Measurements from ENCODE around the gene SLC39A11. TPM values are rescaled to one million over a fixed set of nuclear protein-coding genes. Genes with fewer than 3 reads are reported as not detected.

SLC39A11 gene
- total RNA-seq, 1 experiment from 2014 or later, result 18.6 TPM

DNA sequence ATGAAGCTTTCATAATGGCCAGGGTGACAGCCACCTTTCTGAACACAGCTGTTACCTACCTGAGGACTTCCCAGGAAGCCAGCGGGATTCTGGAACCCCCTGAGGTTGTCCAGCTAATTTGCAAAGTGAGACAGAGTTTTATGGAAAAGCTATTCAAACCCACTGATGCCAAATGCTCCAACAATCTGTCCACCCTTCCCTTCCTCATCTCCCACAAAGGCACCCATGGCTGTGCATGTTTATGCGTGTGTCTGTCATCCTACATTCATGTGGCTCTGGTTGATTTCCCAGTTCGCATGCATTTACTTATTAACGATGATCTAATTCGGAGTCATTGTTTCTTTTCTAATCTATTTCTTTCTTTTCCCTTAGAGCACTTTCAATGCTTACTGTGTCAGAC, 217.1 kb downstream of the SLC39A11 start:
- TF ChIP-seq CTCF (conservative IDR thresholded peaks at IDR 0.05; ENCODE audit: low read depth, low read length), result no peak
- TF ChIP-seq EZH2 (IDR thresholded peaks at IDR 0.05; ENCODE audit: borderline replicate concordance, low read depth, low read length, poor library complexity, severe bottlenecking), result no peak
- no peak overlapping the region for H3K27ac ChIP-seq (ENCODE audit: low read depth, low read length, poor library complexity, severe bottlenecking)
- DNase-seq (ENCODE audit: low spot score), result no peak
- BruUV-seq (replicated peaks), result no TSS peak
- H3K4me1 ChIP-seq (ENCODE audit: insufficient read depth, low read length, poor library complexity, severe bottlenecking), result no peaks in the 10 kb centered on the region
- H3K4me3 ChIP-seq (ENCODE audit: low read depth, low read length, poor library complexity, severe bottlenecking), result no peak overlapping the region
- no peaks in the 10 kb centered on the region for H3K27me3 ChIP-seq (replicated peaks; ENCODE audit: insufficient read depth, low read depth, low read length, poor library complexity)
- peaks cover 35% of the 10 kb centered on the region for H3K9me3 ChIP-seq (ENCODE audit: low read depth, low read length, poor library complexity, severe bottlenecking)
- POLR2A ChIA-PET (ENCODE audit: low non-redundant PET), result no interaction called here
- CTCF ChIA-PET, result no interaction called here
- intact Hi-C loops (cut with micrococcal nuclease; ENCODE audit: unreplicated experiment), result no loop called here
- no peaks in the 10 kb centered on the region for H3K36me3 ChIP-seq (ENCODE audit: insufficient read depth, low read length, poor library complexity, severe bottlenecking)

GRCh38 chr17:72872396-72872795, 220.1 kb downstream of the SLC39A11 start:
- no peak overlapping the region for H3K27ac ChIP-seq (ENCODE audit: low read depth, low read length, poor library complexity, severe bottlenecking)
- no peaks in the 10 kb centered on the region for H3K4me1 ChIP-seq (ENCODE audit: insufficient read depth, low read length, poor library complexity, severe bottlenecking)
- POLR2A ChIA-PET (ENCODE audit: low non-redundant PET), result no interaction called here
- no peak overlapping the region for H3K4me3 ChIP-seq (ENCODE audit: low read depth, low read length, poor library complexity, severe bottlenecking)
- H3K36me3 ChIP-seq (ENCODE audit: insufficient read depth, low read length, poor library complexity, severe bottlenecking), result no peaks in the 10 kb centered on the region
- peaks cover 16% of the 10 kb centered on the region for H3K9me3 ChIP-seq (ENCODE audit: low read depth, low read length, poor library complexity, severe bottlenecking)
- no peak for DNase-seq (ENCODE audit: low spot score)
- CTCF ChIA-PET, result no interaction called here
- intact Hi-C loops (cut with micrococcal nuclease; ENCODE audit: unreplicated experiment), result no loop called here
- no TSS peak for BruUV-seq (replicated peaks)
- TF ChIP-seq CTCF (conservative IDR thresholded peaks at IDR 0.05; ENCODE audit: low read depth, low read length) (no peak), EZH2 (IDR thresholded peaks at IDR 0.05; ENCODE audit: borderline replicate concordance, low read depth, low read length, poor library complexity, severe bottlenecking) (no peak)
- H3K27me3 ChIP-seq (replicated peaks; ENCODE audit: insufficient read depth, low read depth, low read length, poor library complexity), result no peaks in the 10 kb centered on the region

GRCh38 chr17:72870367-72870985, 222.0 kb downstream of the SLC39A11 start:
- POLR2A ChIA-PET (ENCODE audit: low non-redundant PET), result interaction anchor here (0.7 kb wide), 1 partner anchor 12 kb away, joined by 26 read pairs; no protein-coding TSS in a partner anchor
- CTCF ChIA-PET, result interaction anchor here (0.7 kb wide), 1 partner anchor 587 kb away, joined by 6 read pairs; no protein-coding TSS in a partner anchor
- no peak for TF ChIP-seq CTCF (conservative IDR thresholded peaks at IDR 0.05; ENCODE audit: low read depth, low read length)
- no peak for TF ChIP-seq EZH2 (IDR thresholded peaks at IDR 0.05; ENCODE audit: borderline replicate concordance, low read depth, low read length, poor library complexity, severe bottlenecking)
- peaks cover 4% of the 10 kb centered on the region for H3K4me1 ChIP-seq (ENCODE audit: insufficient read depth, low read length, poor library complexity, severe bottlenecking)
- H3K27ac ChIP-seq (ENCODE audit: low read depth, low read length, poor library complexity, severe bottlenecking), result no peak overlapping the region
- DNase-seq (ENCODE audit: low spot score), result no peak
- no TSS peak for BruUV-seq (replicated peaks)
- H3K4me3 ChIP-seq (ENCODE audit: low read depth, low read length, poor library complexity, severe bottlenecking), result no peak overlapping the region
- intact Hi-C loops (cut with micrococcal nuclease; ENCODE audit: unreplicated experiment), result no loop called here
- no peaks in the 10 kb centered on the region for H3K27me3 ChIP-seq (replicated peaks; ENCODE audit: insufficient read depth, low read depth, low read length, poor library complexity)
- H3K36me3 ChIP-seq (ENCODE audit: insufficient read depth, low read length, poor library complexity, severe bottlenecking), result no peaks in the 10 kb centered on the region
- no peaks in the 10 kb centered on the region for H3K9me3 ChIP-seq (ENCODE audit: low read depth, low read length, poor library complexity, severe bottlenecking)
